GM18870 (cell line): ENCODE results near the gene ALPK1.
"Not testable (repeated sequence)": the region's sequence is repeated elsewhere in the genome, so short reads cannot be mapped to it uniquely, and the experiment has no call there.

Experiments used
- ATAC-seq: cut with Tn5 transposase; IDR thresholded peaks from one replicate; pipeline ENCODE4 v1.9.1; 2021; ENCODE audit warnings: moderate library complexity; ENCODE audit not compliant: unreplicated experiment

The ALPK1 gene

GRCh38 chr4:112284166-112284565, 13.0 kb upstream of the ALPK1 start:
- ATAC-seq = no peak

GRCh38 chr4:112284662-112285411, 12.3 kb upstream of the ALPK1 start:
- ATAC-seq = no peak

- ATAC-seq = peak; percentile 28
These were observed 9.7 kb upstream of the ALPK1 start for GRCh38 chr4:112287258-112287989.

DNA sequence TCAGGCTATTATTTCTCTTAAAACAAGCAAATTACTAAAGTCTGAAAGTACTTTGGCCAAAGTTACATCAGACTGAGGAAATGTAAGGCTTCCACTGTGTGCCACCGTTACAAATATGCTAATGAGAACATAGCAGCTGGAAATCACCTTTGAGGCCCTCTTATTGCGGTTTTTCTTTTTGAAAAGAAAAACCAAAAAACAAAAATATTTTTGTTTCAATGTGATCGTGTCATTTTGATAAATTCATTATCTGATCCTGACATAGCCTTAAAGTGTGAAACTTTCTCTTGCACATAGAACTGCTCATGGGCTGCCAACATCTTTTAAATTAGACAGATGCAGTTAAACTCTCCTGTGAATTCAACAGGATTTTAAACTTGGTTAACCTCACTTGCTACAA, 8.7 kb upstream of the ALPK1 start:
- ATAC-seq = peak; percentile 31

- no peak for ATAC-seq
These were observed 7.5 kb upstream of the ALPK1 start for GRCh38 chr4:112289407-112290253.

DNA sequence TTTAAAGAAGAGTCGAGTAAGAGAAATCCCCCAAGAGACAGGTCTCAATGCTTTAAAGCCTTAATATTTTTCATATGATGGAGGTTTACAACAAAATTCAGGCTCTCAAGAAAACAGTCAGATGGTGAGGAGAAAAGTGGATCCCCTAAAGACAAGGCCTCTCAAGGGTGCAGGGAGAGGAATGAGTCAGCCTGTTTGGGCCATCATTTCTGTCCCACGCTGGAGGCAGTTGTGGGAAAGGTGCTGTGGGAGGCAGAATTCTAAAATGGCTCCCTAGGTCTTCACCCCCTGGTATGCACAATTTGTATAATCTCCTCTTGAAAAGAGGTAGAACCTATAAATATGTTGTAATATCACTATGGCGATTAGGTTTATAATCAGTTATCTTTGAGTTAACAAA, 6.8 kb upstream of the ALPK1 start:
- peak; percentile 27 for ATAC-seq

DNA sequence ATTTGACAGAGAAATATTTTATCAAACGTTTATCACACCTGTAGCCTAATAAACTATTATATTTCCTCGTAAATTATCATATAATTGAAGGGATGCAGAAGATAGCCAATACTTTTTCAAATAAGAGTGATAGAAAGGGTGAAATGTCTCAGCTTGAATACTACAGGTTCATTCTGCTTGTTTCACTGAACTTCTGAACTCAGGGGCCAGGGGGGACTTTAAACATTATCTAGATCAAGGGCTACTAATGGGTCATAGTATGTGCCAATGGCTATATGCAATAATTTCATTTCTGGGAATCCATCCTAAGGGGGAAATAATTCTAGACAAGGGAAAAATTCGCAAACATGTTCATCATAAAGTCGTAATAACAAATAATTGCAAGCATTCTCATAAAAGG, 2.6 kb downstream of the ALPK1 start:
- no peak for ATAC-seq

DNA sequence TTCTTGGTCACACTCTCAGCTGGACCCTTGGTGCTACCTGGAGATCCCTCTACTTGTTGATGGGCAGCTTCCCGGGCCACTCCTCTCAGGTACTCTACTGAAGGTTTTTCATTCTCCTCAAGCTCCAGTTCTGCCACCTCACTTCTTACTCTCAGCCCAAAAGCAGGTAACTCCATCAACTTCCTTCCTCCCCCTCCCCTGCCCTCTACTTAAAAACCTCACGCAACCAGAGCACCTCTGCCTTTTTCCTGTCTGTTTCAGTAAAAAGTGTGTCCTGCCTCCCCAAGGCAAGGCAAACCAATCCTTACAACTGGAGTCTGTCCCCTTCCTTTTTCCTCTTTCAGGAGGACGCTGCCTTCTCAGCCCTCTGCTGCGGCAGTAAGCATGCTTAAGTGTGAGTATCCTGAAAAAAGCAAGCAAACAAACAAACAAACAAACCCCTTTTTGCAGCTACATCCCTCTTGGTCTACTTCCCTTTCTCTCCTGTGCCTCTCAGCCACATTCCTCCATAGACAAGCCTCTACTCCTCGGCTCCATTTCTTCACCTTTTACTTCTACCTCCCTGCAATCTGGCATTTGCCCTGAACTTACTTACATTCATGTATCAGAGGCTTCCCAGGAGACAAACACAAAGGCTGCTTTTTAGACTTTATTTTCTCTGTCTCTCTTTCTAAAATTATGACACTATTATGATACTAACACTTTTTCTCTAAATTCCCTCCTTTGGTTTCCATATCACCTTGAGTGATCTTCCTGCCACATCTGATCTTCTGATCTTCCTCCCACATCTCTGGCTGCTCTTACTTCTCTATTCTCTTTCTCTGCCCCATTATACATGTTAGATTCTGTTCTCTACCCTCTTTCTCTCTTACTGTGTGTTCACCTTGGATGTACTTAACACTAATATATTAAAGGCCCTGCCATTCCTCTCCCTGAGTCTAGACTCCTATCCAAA, 5.4 kb downstream of the ALPK1 start:
- ATAC-seq = peak; percentile 67

GRCh38 chr4:112305477-112305876, 8.3 kb downstream of the ALPK1 start:
- not testable (repeated sequence) for ATAC-seq

DNA sequence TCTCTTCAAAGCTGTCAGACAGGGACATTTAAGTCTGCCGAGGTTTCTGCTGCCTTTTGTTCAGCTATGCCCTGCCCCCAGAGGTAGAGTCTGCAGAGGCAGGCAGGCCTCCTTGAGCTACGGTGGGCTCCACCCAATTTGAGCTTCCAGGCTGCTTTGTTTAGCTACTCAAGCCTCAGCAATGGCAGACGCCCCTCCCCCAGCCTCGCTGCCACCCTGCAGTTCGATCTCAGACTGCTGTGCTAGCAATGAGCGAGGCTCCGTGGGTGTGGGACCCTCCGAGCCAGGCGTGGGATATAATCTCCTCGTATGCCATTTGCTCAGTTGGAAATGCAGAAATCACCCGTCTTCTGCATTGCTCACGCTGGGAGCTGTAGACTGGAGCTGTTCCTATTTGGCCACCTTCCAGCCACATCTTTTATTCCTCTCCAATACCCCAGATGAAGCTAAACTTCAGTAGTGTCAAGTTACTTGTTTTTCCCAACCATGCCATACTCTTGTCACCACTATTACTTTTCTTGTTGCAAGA, 12.2 kb downstream of the ALPK1 start:
- not testable (repeated sequence) for ATAC-seq

- ATAC-seq = no peak
These were observed 14.3 kb downstream of the ALPK1 start for GRCh38 chr4:112311516-112311915.

DNA sequence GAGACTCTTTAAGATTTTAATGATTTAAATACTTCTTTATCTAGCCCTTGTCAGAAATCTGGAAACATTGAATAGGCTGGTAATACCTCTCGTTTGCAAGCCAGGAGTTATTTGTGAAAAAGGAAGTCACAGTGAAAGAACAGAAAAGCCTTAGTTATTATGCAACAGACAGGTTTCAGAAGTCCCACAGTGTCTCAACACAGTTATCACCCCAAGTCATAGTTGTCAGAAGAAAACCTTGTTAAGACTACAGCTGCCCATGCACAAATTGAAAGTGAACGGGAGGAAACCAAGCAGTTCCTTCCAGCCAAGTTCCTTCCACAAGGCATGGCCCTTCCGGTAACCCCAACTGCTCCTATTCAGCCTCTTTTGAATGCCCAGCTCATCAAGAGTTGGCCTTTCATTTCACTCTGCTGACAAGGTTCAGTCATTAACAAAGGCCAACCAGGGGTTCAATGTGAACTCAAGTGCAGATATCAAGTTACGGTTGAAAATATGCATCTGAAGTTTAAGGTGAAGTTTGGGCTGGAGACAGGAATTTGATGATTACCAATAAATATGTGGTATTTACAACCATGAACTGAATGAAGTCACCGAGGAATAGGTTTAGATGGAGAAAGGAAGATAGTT, 15.6 kb downstream of the ALPK1 start:
- peak; percentile 96 for ATAC-seq

DNA sequence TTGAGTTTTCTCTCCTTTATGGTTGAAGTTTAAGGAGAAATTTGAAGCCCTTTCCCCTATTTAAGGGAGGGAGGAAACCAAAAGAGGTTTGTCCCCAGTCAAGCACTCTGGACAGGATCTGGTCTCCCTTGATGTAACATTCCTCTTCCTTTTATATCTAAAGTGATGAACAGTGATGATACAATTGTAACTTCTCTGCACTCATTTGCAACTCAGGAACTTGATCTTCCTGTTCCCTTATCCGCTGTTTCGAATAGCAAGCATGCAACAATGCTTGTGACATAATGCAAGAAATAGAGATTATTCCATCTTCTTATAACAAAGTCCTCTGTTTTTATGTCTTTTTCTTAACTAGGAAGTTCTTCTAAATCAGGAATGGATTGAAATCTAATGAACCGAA, 18.3 kb downstream of the ALPK1 start:
- no peak for ATAC-seq

- no peak for ATAC-seq
These were observed 19.2 kb downstream of the ALPK1 start for GRCh38 chr4:112316360-112316759.

GRCh38 chr4:112318239-112319142, 21.3 kb downstream of the ALPK1 start:
- peak; percentile 97 for ATAC-seq

DNA sequence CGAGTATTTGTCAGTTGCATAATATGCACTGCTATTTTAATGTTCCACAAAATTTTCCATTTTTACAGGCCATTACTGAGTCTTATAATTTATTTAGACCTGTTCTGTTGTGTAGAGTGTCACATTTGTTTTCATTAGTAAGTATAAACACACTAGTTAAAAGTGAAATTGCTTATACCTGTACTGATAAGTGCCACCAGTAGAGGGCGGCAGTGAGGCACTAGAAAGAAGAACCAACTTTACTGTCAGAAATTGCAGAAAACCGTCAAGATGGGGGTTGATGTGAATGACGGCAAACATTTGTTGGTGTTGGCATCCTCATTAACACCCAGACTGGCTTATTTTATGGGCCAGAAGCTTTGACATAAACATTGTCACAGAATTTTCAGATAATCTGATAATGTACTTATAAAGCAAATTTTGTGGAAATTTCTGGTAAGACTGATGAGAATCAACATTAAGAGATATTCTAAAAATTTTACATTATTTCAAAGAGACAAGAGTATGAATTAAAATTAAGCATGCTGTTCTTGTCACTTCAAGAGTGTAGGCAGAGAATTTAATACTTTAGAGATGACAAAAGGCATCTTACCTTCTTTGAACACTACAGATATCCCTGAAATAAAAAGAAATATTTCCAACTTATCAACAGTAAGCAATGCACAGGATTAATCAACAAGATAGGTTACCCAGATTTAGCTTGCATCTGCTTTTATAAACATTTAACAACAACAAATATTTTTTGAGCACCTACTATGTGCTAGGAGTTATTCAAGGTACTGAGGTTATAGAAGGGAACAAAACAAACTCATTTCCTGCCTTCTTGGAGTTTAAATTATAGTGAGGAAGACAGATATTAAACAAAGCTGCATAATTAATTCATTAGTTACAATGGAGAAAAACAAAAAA, 24.9 kb downstream of the ALPK1 start:
- no peak for ATAC-seq

DNA sequence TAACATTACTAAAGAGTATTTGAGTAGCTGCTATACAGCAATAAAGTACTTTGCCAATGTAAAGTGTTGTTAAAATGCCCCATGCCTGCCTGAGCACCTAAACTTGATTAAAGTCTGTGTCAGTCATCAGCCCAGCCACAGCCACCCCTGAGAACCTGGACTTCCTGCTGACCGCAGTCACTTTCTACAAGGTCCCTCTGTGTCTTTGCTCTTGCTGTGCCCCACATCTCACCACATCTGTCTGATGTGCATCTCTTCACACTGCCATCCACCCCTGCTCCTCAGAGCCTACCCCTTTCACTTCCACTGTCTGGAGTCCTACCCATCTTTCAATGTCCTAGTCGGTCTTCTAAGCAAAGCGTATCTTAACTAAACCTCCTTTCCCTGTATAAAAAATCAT, 25.7 kb downstream of the ALPK1 start:
- ATAC-seq = no peak

DNA sequence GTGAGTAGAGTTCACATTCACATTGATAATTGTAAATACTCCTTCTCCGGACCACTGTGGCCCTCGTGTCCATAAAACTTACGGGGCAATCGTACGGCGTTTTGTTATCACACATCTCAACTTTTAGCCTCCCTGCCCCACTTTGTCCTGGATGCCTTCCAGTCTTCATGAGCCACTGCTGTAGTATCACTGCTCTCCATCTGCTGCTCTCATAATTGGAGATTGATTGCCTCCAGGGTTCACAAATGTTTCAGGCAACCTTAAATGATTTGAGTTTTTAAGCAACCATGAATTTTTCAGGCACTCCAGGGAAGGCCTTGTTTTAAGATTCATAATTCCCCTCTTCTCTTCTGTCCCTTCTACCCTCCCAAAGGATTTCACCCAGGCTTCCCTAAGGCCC, 28.4 kb downstream of the ALPK1 start:
- ATAC-seq = no peak
